Thyroid gland (tissue), 4 donors: ENCODE results near the gene EFCC1.

Experiments
- POLR2A ChIP-seq, 2 donors: fragments of 450-650 bp; IDR thresholded peaks; one replicate each; pipeline ENCODE4 v1.6.1; 2017; ENCODE audit warnings: antibody characterized with exemption in 2 of 2, mild to moderate bottlenecking in 2 of 2, moderate library complexity in 1 of 2
- TF ChIP-seq, protein P1 (sequence below), 6 experiments: fragments of 200-600 bp in 3 of 6; fragments of 450-650 bp in 3 of 6; sonication (generic) in 3 of 6; IDR thresholded peaks; one replicate each; pipeline ENCODE4 v1.5.1; 2016 to 2019; ENCODE audit warnings: antibody characterized with exemption in 6 of 6, mild to moderate bottlenecking in 2 of 6, inconsistent platforms in 1 of 6, moderate library complexity in 1 of 6

DNA sequence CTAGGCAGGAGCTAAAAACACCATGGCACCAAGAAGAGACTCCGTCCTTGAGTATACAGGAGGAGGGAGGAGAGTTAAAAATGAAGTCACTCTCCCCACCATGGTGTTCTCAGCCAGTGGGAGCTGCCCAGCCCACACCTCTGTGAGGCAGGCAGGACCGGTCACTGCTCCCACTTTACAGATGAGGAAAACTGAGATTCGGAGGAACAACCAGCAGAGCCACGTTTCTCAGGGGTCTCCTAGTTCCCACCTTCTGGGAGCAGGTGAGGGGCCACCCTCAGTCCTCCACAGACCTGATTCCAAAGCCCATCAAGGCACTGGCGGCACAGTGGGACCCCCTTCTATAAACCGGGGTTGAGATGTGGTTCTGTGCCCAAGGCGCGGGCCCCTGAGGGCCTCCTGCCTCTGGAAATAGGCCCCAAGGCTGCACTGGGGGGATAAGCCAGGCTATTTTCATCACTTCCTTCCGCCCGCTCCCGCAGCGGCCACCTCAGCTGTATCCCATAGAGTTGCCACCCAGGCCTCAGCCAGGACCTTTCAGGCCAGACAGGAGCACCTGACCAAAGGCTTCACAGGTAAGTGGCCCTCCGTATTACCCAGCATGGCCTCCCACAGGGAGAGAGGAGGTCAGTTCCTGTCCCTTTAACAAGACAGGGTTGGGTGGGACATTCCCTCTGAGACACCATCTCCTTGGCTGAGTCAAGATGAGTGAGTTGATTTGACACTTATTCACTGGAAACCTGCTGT is 59.3 kb downstream of the EFCC1 start, which contains the start of gene GP9:
- no peak for TF ChIP-seq POLR2A (IDR thresholded peaks at IDR 0.05)
- TF ChIP-seq, protein P1, sequence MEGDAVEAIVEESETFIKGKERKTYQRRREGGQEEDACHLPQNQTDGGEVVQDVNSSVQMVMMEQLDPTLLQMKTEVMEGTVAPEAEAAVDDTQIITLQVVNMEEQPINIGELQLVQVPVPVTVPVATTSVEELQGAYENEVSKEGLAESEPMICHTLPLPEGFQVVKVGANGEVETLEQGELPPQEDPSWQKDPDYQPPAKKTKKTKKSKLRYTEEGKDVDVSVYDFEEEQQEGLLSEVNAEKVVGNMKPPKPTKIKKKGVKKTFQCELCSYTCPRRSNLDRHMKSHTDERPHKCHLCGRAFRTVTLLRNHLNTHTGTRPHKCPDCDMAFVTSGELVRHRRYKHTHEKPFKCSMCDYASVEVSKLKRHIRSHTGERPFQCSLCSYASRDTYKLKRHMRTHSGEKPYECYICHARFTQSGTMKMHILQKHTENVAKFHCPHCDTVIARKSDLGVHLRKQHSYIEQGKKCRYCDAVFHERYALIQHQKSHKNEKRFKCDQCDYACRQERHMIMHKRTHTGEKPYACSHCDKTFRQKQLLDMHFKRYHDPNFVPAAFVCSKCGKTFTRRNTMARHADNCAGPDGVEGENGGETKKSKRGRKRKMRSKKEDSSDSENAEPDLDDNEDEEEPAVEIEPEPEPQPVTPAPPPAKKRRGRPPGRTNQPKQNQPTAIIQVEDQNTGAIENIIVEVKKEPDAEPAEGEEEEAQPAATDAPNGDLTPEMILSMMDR (IDR thresholded peaks at IDR 0.05), result no peak
